HEK293 (cell line): ENCODE results near the gene HS6ST3.
"Not testable (repeated sequence)": the region's sequence is repeated elsewhere in the genome, so short reads cannot be mapped to it uniquely, and the experiment has no call there.

Experiments used
- CTCF ChIP-seq: fragments of 450-650 bp; formaldehyde crosslinking; IDR thresholded peaks from 2 replicates; pipeline ENCODE4 v1.5.1; 2016; ENCODE audit warnings: missing biosample characterization, missing genetic modification characterization
- ELK4 ChIP-seq: IDR thresholded peaks from 2 replicates; pipeline ENCODE4 v1.6.1; 2011; ENCODE audit warnings: mild to moderate bottlenecking, low read depth, low read length, borderline replicate concordance
- GLI4 ChIP-seq: fragments of 450-650 bp; formaldehyde crosslinking; IDR thresholded peaks from 2 replicates; pipeline ENCODE4 v1.5.1; 2016; ENCODE audit warnings: missing biosample characterization, missing genetic modification characterization
- MZF1 ChIP-seq: fragments of 450-650 bp; formaldehyde crosslinking; IDR thresholded peaks from 2 replicates; pipeline ENCODE4 v1.5.1; 2017; ENCODE audit warnings: missing biosample characterization, missing genetic modification characterization, borderline replicate concordance
- PRDM4 ChIP-seq: fragments of 450-650 bp; formaldehyde crosslinking; IDR thresholded peaks from 2 replicates; pipeline ENCODE4 v1.5.1; 2017; ENCODE audit warnings: missing biosample characterization, missing genetic modification characterization
- ZFP69B ChIP-seq: fragments of 450-650 bp; formaldehyde crosslinking; IDR thresholded peaks from 2 replicates; pipeline ENCODE4 v1.5.1; 2016; ENCODE audit warnings: missing biosample characterization, missing genetic modification characterization
- ZNF121 ChIP-seq: fragments of 450-650 bp; formaldehyde crosslinking; IDR thresholded peaks from 2 replicates; pipeline ENCODE4 v1.5.1; 2016; ENCODE audit warnings: missing biosample characterization, missing genetic modification characterization
- ZNF24 ChIP-seq: fragments of 450-650 bp; formaldehyde crosslinking; IDR thresholded peaks from 2 replicates; pipeline ENCODE4 v1.5.1; 2016; ENCODE audit warnings: missing biosample characterization, missing genetic modification characterization
- ZNF302 ChIP-seq: fragments of 450-650 bp; formaldehyde crosslinking; IDR thresholded peaks from 2 replicates; pipeline ENCODE4 v1.5.1; 2016; ENCODE audit warnings: missing biosample characterization, missing genetic modification characterization, low read depth
- ZNF510 ChIP-seq: fragments of 450-650 bp; formaldehyde crosslinking; IDR thresholded peaks from 2 replicates; pipeline ENCODE4 v1.5.1; 2018; ENCODE audit warnings: mild to moderate bottlenecking, missing genetic modification characterization, missing biosample characterization; ENCODE audit not compliant: insufficient replicate concordance
- ZNF585B ChIP-seq: fragments of 450-650 bp; formaldehyde crosslinking; IDR thresholded peaks from 2 replicates; pipeline ENCODE4 v1.5.1; 2016; ENCODE audit warnings: missing biosample characterization, missing genetic modification characterization
- ZNF626 ChIP-seq: fragments of 450-650 bp; sonication (Bioruptor Pico); formaldehyde crosslinking; IDR thresholded peaks from 2 replicates; pipeline ENCODE4 v1.5.1; 2018; ENCODE audit warnings: missing biosample characterization, missing genetic modification characterization, inconsistent platforms
- ZNF791 ChIP-seq: fragments of 450-650 bp; formaldehyde crosslinking; IDR thresholded peaks from 2 replicates; pipeline ENCODE4 v1.5.1; 2016; ENCODE audit warnings: missing biosample characterization, missing genetic modification characterization

- not testable (repeated sequence) for TF ChIP-seq ZNF791 (tag by site-specific recombination); CTCF (tag by site-specific recombination); ZNF510 (tag by site-specific recombination); ZNF24 (tag by site-specific recombination); ZNF121 (tag by site-specific recombination); ELK4; ZNF585B (tag by site-specific recombination); PRDM4 (tag by site-specific recombination); GLI4; ZNF302 (tag by site-specific recombination); ZFP69B (tag by site-specific recombination); MZF1 (tag by site-specific recombination); ZNF626 (tag by site-specific recombination)
Measured at GRCh38 chr13:96051491-96051890, 38.4 kb upstream of the HS6ST3 start.
